Loucy (cell line): ENCODE data around the gene EOMES.

Experiments
- CTCF ChIP-seq: fragments of 200-600 bp; sonication (generic); conservative IDR thresholded peaks from 2 replicates; pipeline ENCODE4 v1.5.1; 2014; ENCODE audit warnings: mild to moderate bottlenecking, antibody characterized with exemption, low read length
- EZH2phosphoT487 ChIP-seq: fragments of 200-600 bp; IDR thresholded peaks from 2 replicates; pipeline ENCODE4 v1.6.1; 2018; ENCODE audit warnings: antibody characterized with exemption, mild to moderate bottlenecking, moderate library complexity, borderline replicate concordance

- no peak for TF ChIP-seq CTCF
- TF ChIP-seq EZH2phosphoT487: no peak
These were observed 44.6 kb downstream of the EOMES start for GRCh38 chr3:27677565-27677964.
